Measurements from ENCODE around the gene CACFD1. TPM values are rescaled to one million over a fixed set of nuclear protein-coding genes. Genes with fewer than 3 reads are reported as not detected.

CACFD1 gene
- total and polyA plus RNA-seq, 2 experiments from 2014 or later: 5.8 to 18.2 TPM

- TF ChIP-seq ZNF462 (CRISPR knock-in tag; IDR thresholded peaks at IDR 0.05): no peak
- TF ChIP-seq ZNF331 (CRISPR knock-in tag; IDR thresholded peaks at IDR 0.05; ENCODE audit: low read depth): no peak
- TF ChIP-seq ETS1 (IDR thresholded peaks at IDR 0.05): no peak
- TF ChIP-seq REST (IDR thresholded peaks at IDR 0.05; ENCODE audit: unreplicated experiment): no peak
- no peak for TF ChIP-seq EZH2phosphoT487 (IDR thresholded peaks at IDR 0.05; ENCODE audit: unreplicated experiment)
- TF ChIP-seq ZNF114 (CRISPR knock-in tag; IDR thresholded peaks at IDR 0.05): no peak
- TF ChIP-seq POLR2AphosphoS5 (IDR thresholded peaks at IDR 0.05; ENCODE audit: low read depth): no peak
- TF ChIP-seq CTCF (conservative IDR thresholded peaks at IDR 0.05; ENCODE audit: low read depth in 2 of 2): no peak
- TF ChIP-seq JUNB (IDR thresholded peaks at IDR 0.05; ENCODE audit: unreplicated experiment): no peak
- TF ChIP-seq EZH2 (IDR thresholded peaks at IDR 0.05; ENCODE audit: low read depth, unreplicated experiment): no peak
- no peak for TF ChIP-seq NANOG (IDR thresholded peaks at IDR 0.05; ENCODE audit: borderline replicate concordance)
Measured at GRCh38 chr9:133475292-133476012, 15.7 kb downstream of the CACFD1 start (continued).

All from GM23338 (cell line).